ENCODE results near the gene TMSB10.

TMSB10 gene

DNA sequence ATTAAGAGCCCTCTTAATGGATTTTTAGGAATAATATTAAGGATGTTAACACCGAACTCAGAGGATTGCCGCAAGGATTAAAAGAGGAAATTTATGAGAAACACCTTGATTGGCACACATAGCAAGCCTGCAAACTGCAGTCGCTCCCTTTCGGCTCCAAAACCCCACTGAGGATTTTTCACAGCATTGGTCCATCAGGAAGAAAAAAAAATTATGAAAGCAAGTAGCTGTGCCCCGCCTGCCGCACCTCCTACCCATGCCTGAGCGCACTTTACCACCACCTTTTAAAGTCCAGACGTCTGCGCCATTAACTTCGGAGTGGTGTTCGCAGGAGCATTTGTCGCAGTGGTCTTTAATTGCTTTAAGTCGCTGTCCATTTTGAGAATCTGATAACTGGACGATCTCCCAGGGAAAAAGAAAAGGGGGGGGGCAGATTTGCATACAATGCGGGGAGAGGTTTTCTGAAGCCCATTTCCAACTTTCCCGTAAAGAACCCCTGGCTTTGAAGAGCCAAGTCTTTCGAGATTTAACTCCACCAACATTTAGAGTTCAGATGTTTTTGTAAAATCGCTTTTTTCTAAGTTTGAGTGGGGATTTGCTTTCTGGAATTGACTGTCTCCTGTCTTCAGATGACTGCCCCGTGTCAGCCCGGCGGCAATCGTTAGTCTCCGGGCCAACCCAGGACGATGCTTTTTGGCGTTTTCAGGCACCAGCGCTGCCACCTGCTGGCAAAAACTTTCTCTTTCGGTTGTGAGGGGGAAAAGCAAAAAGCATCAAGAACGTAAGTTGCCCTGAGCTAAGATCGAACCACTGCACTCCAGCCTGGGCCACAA is 23.7 kb upstream of the TMSB10 start:
- Histone ChIP-seq H3K4me3 (ENCODE audit: low read length) (peak overlapping the region; percentile 68), H3K36me3 (ENCODE audit: insufficient read depth, low read depth, low read length) (no peaks in the 10 kb centered on the region), H3K4me1 (ENCODE audit: insufficient read depth, low read length) (peaks cover 3% of the 10 kb centered on the region; the same call in 1 of the 2 replicates), H3K9ac (ENCODE audit: low read depth, low read length) (peak overlapping the region; percentile 74; the same call in 1 of the 2 replicates), H3K27me3 (ENCODE audit: insufficient read depth, low read length) (peaks cover 84% of the 10 kb centered on the region), H3K9me3 (ENCODE audit: insufficient read depth, low read depth, low read length) (no peaks in the 10 kb centered on the region), H3K27ac (ENCODE audit: low read length) (no peak overlapping the region)

DNA sequence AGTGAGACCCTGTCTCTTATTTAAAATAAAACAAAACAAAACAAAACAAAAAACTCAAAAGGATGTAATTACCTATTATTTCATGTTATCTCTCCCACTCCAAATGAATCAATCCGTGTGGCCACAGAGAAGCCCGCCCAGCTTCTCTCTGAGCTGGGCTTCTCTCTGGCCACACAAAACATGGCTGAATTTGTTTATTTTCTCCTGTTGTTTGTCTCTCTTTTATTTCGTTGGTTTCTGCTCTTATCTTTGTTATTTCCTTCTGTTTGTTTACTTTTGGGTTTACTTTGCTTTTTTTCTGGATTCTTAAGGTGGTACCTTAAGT is 23.1 kb upstream of the TMSB10 start:
- Histone ChIP-seq H3K27me3 (ENCODE audit: insufficient read depth, low read length) (peaks cover 79% of the 10 kb centered on the region), H3K27ac (ENCODE audit: low read length) (no peak overlapping the region), H3K9ac (ENCODE audit: low read depth, low read length) (no peak overlapping the region), H3K36me3 (ENCODE audit: insufficient read depth, low read depth, low read length) (no peaks in the 10 kb centered on the region), H3K9me3 (ENCODE audit: insufficient read depth, low read depth, low read length) (no peaks in the 10 kb centered on the region), H3K4me3 (ENCODE audit: low read length) (no peak overlapping the region), H3K4me1 (ENCODE audit: insufficient read depth, low read length) (peaks cover 3% of the 10 kb centered on the region; the same call in 1 of the 2 replicates)

DNA sequence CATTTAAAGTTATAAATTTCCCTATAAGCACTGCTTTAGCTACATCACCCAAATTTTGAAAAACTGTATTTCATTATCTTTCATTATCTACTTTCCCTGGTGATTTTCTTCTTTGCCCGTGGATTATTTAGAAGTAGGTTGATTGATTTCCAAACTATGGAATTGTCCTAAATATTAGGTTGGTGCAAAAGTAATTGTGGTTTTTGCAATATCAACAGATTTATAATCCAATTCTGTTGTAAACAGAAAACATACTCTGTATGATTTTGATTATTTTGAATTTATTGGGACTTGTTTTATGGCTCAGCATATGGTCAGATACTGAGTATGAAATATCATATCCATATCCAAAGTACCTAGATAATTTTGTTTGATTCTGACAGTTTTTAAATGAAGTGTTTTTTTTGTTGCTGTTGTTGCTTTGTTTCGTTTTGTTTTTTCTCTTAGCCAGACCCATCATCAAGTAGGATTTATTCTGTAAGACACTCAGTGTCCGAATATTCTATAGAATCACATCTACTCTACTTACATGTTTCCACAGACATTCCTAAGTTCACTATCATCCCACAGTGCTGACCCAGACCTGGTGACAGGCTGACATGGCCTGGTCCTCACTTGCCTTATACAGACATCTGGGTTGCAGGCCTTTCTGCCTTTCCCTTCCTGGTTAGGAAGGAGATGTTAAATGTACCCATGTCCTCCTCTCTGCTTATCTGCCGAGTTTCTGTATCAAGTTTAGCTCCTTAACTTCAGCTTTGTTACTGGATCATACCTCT is 22.5 kb upstream of the TMSB10 start:
- Histone ChIP-seq H3K4me3 (ENCODE audit: low read length) (no peak overlapping the region), H3K27me3 (ENCODE audit: insufficient read depth, low read length) (peaks cover 73% of the 10 kb centered on the region), H3K4me1 (ENCODE audit: insufficient read depth, low read length) (peaks cover 3% of the 10 kb centered on the region; the same call in 1 of the 2 replicates), H3K9ac (ENCODE audit: low read depth, low read length) (no peak overlapping the region), H3K36me3 (ENCODE audit: insufficient read depth, low read depth, low read length) (no peaks in the 10 kb centered on the region), H3K27ac (ENCODE audit: low read length) (no peak overlapping the region), H3K9me3 (ENCODE audit: insufficient read depth, low read depth, low read length) (no peaks in the 10 kb centered on the region)

DNA sequence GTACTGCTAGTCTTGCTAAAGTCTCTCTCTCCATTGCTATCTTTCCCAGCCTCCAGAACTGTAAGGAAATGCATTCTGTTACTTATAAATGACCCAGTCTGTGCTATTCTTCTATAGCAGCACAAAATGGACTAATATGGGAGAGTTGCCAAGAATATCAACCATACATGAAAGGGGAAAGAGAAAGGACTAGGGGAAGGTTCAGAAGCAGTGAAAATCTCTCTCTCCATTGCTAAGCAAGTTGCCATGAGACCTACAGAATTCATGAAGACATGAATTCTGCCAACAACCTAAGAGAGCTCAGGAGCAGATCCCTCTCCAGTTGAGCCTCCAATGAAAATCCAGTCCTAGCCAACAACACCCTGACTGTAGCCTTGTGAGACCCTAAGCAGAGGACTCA is 21.0 kb upstream of the TMSB10 start:
- no peaks in the 10 kb centered on the region for H3K9me3 ChIP-seq (ENCODE audit: insufficient read depth, low read depth, low read length)
- peaks cover 58% of the 10 kb centered on the region for H3K27me3 ChIP-seq (ENCODE audit: insufficient read depth, low read length)
- peaks cover 3% of the 10 kb centered on the region; the same call in 1 of the 2 replicates for H3K4me1 ChIP-seq (ENCODE audit: insufficient read depth, low read length)
- no peak overlapping the region for H3K27ac ChIP-seq (ENCODE audit: low read length)
- H3K4me3 ChIP-seq (ENCODE audit: low read length): no peak overlapping the region
- no peak overlapping the region for H3K9ac ChIP-seq (ENCODE audit: low read depth, low read length)
- no peaks in the 10 kb centered on the region for H3K36me3 ChIP-seq (ENCODE audit: insufficient read depth, low read depth, low read length)

DNA sequence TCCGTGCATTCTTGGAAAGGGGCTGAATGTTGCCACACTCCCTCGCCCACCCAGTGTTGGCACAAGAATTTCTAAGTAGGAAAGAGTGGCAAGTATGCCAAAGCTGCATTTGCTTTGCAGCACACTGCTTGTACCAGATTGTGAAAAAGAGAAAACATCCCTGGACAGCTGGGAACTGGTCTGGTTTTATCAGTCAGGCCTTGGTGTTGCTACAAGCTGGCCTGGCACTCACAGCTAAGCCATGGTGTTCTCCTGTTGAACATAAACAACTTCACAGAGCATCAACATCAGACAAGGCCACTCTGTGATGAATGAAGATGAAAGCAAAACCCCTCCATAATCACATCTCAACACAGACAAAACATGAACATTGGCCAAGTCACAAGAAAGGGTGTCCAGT is 20.3 kb upstream of the TMSB10 start:
- peaks cover 3% of the 10 kb centered on the region; the same call in 1 of the 2 replicates for H3K4me1 ChIP-seq (ENCODE audit: insufficient read depth, low read length)
- no peaks in the 10 kb centered on the region for H3K9me3 ChIP-seq (ENCODE audit: insufficient read depth, low read depth, low read length)
- no peak overlapping the region for H3K9ac ChIP-seq (ENCODE audit: low read depth, low read length)
- H3K27ac ChIP-seq (ENCODE audit: low read length): no peak overlapping the region
- H3K4me3 ChIP-seq (ENCODE audit: low read length): no peak overlapping the region
- no peaks in the 10 kb centered on the region for H3K36me3 ChIP-seq (ENCODE audit: insufficient read depth, low read depth, low read length)
- H3K27me3 ChIP-seq (ENCODE audit: insufficient read depth, low read length): peaks cover 51% of the 10 kb centered on the region

DNA sequence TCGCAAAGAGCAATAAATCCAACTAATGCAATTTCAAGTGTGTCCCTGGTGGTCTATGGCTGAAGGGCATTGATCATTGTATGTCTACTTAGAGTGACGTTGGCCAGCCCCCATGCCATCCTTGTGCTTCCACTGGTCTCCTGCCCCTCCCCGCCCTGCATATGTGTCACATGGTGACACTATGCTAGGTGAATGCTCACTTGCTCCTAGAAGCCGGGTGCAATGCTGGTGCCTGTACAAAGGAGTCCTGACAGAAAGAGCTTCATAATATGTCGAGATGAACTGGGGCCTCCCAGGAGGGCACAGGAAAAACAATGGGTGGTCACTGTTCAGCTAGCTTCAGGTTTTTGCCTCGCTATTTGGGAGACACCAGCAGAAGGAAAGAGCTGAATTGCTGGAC is 18.7 kb upstream of the TMSB10 start:
- Histone ChIP-seq H3K27me3 (ENCODE audit: insufficient read depth, low read length) (peaks cover 34% of the 10 kb centered on the region), H3K36me3 (ENCODE audit: insufficient read depth, low read depth, low read length) (no peaks in the 10 kb centered on the region), H3K4me3 (ENCODE audit: low read length) (no peak overlapping the region), H3K9ac (ENCODE audit: low read depth, low read length) (no peak overlapping the region), H3K9me3 (ENCODE audit: insufficient read depth, low read depth, low read length) (no peaks in the 10 kb centered on the region), H3K4me1 (ENCODE audit: insufficient read depth, low read length) (no peaks in the 10 kb centered on the region), H3K27ac (ENCODE audit: low read length) (no peak overlapping the region)

DNA sequence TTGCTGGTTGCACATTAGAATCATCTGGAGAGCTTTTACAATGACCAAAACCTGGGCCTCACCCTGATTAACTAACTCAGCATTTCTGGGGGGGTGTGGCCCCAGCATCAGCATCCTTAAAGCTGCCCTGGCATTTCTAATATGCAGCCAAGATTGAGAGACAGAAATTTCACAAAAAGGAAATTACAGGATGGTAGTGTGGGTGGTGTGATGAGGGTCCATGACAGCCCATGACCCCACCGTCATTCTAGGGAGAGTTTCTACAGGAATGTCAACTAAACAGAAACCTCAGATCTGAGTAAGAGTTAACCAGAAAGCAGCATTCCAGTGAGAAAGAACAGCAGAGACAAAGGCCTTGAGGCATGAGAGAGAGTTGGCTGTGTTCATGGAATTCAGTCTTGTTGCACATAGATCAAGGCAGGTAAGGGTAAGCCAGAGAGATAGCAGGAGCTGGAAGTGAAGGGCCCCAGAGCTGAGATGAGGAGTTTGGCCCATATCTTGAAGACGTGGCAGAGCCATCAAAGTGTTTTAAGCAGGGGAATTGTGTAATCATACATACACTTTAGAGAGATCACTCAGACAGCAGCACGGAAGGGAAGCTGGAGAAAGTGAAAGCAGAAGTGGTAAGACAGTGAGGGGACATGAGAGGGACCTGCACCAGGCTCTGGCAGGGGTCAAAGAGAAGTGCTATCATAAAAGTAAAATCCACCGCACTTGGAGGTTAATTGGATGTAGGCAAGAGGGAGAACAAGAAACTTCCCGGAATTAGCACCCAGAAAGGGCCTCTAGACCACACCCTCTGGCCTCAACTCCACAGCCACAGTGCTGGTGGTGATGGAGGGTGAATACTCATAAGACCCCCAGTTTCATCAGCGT is 16.8 kb upstream of the TMSB10 start:
- Histone ChIP-seq H3K4me1 (ENCODE audit: insufficient read depth, low read length) (no peaks in the 10 kb centered on the region), H3K36me3 (ENCODE audit: insufficient read depth, low read depth, low read length) (no peaks in the 10 kb centered on the region), H3K27ac (ENCODE audit: low read length) (no peak overlapping the region), H3K4me3 (ENCODE audit: low read length) (no peak overlapping the region), H3K9ac (ENCODE audit: low read depth, low read length) (no peak overlapping the region), H3K27me3 (ENCODE audit: insufficient read depth, low read length) (peaks cover 16% of the 10 kb centered on the region), H3K9me3 (ENCODE audit: insufficient read depth, low read depth, low read length) (no peaks in the 10 kb centered on the region)

DNA sequence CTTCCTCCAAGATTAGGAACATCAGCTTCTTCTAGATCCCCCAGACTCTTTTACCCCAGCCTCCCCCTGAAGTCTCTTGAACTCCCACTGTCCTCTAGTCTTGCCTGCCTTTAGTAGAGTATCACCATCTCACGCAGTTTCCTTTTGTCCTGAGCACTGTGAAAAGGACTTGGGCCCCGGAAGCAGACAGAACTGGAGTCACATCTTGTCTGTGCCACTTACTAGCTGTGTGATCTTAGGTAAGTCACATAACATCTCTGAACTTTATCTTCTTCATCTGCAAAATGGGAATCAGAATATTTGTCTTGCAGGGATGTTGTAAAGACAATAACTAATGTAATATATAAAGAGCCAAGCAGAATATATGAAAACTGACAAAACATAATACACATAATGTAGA is 16.1 kb upstream of the TMSB10 start:
- H3K27ac ChIP-seq (ENCODE audit: low read length): no peak overlapping the region
- H3K9ac ChIP-seq (ENCODE audit: low read depth, low read length): no peak overlapping the region
- H3K27me3 ChIP-seq (ENCODE audit: insufficient read depth, low read length): peaks cover 9% of the 10 kb centered on the region
- no peaks in the 10 kb centered on the region for H3K36me3 ChIP-seq (ENCODE audit: insufficient read depth, low read depth, low read length)
- H3K9me3 ChIP-seq (ENCODE audit: insufficient read depth, low read depth, low read length): no peaks in the 10 kb centered on the region
- H3K4me3 ChIP-seq (ENCODE audit: low read length): no peak overlapping the region
- H3K4me1 ChIP-seq (ENCODE audit: insufficient read depth, low read length): peaks cover 5% of the 10 kb centered on the region

DNA sequence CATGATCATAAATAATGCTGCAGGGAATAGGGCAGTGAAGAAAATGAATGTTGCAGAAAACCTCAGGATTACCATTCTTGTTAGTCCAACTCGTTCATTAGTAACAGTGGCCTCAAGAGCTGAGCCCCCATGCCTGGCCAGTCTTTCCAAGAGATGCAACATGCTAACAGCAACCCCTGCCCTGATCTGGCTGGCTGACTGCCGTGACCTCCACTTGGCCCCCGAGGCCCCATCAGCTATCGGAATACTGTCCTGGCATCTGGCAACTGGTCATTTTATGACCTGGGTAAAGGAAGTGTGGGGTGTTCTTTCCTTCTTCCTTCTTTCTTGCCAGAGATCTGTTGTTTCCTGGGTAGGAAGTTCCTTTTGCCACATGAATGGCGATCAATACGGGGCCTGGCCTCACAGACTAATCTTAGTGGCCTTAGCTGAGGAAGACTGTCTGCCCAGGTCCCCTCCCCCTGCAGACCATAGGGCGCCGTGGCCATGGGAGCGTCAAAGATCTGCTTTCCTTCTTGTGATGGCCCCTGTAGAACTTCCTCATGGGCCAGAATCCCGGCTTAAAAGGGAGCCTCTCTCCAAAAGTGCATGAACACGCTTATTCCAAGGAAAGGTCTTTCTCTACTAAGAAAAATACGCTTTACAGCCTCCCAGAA is 14.0 kb upstream of the TMSB10 start:
- H3K27ac ChIP-seq (ENCODE audit: low read length): no peak overlapping the region

DNA sequence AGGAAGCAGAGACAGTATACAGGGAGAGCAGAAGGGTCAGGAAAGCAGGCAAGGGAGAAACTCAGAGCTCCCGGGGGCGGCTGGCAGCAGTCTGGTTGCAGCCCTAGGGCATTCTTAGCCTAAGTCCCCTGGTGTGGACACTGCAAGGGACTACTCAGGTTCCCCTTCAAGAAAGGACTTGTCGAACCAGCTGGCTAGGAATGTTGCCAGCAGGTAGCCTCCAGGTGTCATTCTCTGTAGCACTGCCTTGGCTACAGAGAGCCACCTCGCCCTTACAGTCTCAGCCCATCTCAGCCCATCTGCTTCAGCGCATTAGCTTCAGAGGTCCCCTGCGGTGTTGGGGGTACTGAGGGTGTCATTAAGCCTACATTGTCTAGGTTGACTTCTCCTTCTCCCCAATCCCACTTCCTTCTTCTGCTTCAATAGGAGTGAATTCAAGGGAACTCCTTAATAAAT is 11.3 kb upstream of the TMSB10 start:
- H3K4me3 ChIP-seq (ENCODE audit: low read length): no peak overlapping the region; the same call in 1 of the 2 replicates
- no peaks in the 10 kb centered on the region for H3K27me3 ChIP-seq (ENCODE audit: insufficient read depth, low read length)
- H3K9me3 ChIP-seq (ENCODE audit: insufficient read depth, low read depth, low read length): no peaks in the 10 kb centered on the region
- no peaks in the 10 kb centered on the region for H3K36me3 ChIP-seq (ENCODE audit: insufficient read depth, low read depth, low read length)
- H3K27ac ChIP-seq (ENCODE audit: low read length): no peak overlapping the region
- peaks cover 9% of the 10 kb centered on the region for H3K4me1 ChIP-seq (ENCODE audit: insufficient read depth, low read length)
- H3K9ac ChIP-seq (ENCODE audit: low read depth, low read length): no peak overlapping the region

More for the DNA sequence above, 14.0 kb upstream of the TMSB10 start:
- no peak overlapping the region for H3K9ac ChIP-seq (ENCODE audit: low read depth, low read length)
- H3K4me3 ChIP-seq (ENCODE audit: low read length): no peak overlapping the region
- no peaks in the 10 kb centered on the region for H3K27me3 ChIP-seq (ENCODE audit: insufficient read depth, low read length)
- peaks cover 9% of the 10 kb centered on the region for H3K4me1 ChIP-seq (ENCODE audit: insufficient read depth, low read length)
- H3K36me3 ChIP-seq (ENCODE audit: insufficient read depth, low read depth, low read length): no peaks in the 10 kb centered on the region
- no peaks in the 10 kb centered on the region for H3K9me3 ChIP-seq (ENCODE audit: insufficient read depth, low read depth, low read length)
